ENCODE data around the gene GNA12.
"Not testable (repeated sequence)": the region's sequence is repeated elsewhere in the genome, so short reads cannot be mapped to it uniquely, and the experiment has no call there.

Gene GNA12

GRCh38 chr7:2775376-2775775, 68.7 kb downstream of the GNA12 start:
- no peak for DNase-seq

- DNase-seq, result no peak
Measured at GRCh38 chr7:2774935-2775334, 69.2 kb downstream of the GNA12 start.

GRCh38 chr7:2774280-2774679, 69.8 kb downstream of the GNA12 start:
- DNase-seq, result no peak

- DNase-seq, result no peak
Measured at GRCh38 chr7:2773608-2774007, 70.5 kb downstream of the GNA12 start.

GRCh38 chr7:2771274-2771731, 72.8 kb downstream of the GNA12 start:
- DNase-seq, result no peak

- no peak for DNase-seq
Measured at GRCh38 chr7:2764621-2765020, 79.5 kb downstream of the GNA12 start.

GRCh38 chr7:2763597-2763996, 80.5 kb downstream of the GNA12 start:
- no peak for DNase-seq

GRCh38 chr7:2761801-2762497, 82.2 kb downstream of the GNA12 start:
- DNase-seq, result no peak

GRCh38 chr7:2761131-2761624, 82.9 kb downstream of the GNA12 start:
- DNase-seq, result no peak

GRCh38 chr7:2760098-2760889, 83.8 kb downstream of the GNA12 start:
- no peak for DNase-seq

- no peak for DNase-seq
Measured at GRCh38 chr7:2759736-2760097, 84.4 kb downstream of the GNA12 start.

GRCh38 chr7:2758673-2759616, 85.2 kb downstream of the GNA12 start:
- DNase-seq, result no peak

- no peak for DNase-seq
Measured at GRCh38 chr7:2757904-2758672, 86.0 kb downstream of the GNA12 start.

- DNase-seq, result no peak
Measured at GRCh38 chr7:2757361-2757903, 86.7 kb downstream of the GNA12 start.

GRCh38 chr7:2755531-2755930, 88.6 kb downstream of the GNA12 start:
- DNase-seq, result no peak

GRCh38 chr7:2754912-2755311, 89.2 kb downstream of the GNA12 start:
- DNase-seq, result no peak

- no peak for DNase-seq
Measured at GRCh38 chr7:2754086-2754485, 90.0 kb downstream of the GNA12 start.

GRCh38 chr7:2753148-2753547, 91.0 kb downstream of the GNA12 start:
- DNase-seq, result no peak

- no peak for DNase-seq
Measured at GRCh38 chr7:2751086-2751485, 93.0 kb downstream of the GNA12 start.

- DNase-seq, result no peak
Measured at GRCh38 chr7:2750004-2750407, 94.1 kb downstream of the GNA12 start.

- not testable (repeated sequence) for DNase-seq
Measured at GRCh38 chr7:2748684-2749083, 95.4 kb downstream of the GNA12 start.
